Measurements from ENCODE around the gene ZNF76.
A peak's percentile ranks its signal among the peaks of the same experiment; 100 is the strongest.

Gene ZNF76

DNA sequence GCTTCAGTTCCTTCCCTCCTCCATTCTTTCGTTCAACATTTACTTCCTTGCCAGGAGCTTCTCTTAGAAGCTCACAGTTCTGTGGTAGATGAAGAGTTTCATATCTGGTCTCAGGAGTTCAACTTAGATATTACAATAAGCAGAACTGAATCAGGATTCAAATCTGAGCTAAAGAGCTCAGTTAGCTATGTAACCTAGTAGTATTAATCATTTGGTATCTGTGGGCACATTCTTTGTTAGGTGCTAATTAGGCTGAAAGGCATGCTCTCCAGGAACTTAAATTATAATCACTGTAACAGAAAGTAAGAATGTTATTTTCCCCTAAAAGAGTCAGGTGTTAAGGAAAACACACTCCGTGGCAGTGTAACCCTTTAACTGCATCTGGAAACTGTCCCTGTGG, 8.4 kb downstream of the ZNF76 start:
- no peak for DNase-seq (ENCODE audit: low read depth)

DNA sequence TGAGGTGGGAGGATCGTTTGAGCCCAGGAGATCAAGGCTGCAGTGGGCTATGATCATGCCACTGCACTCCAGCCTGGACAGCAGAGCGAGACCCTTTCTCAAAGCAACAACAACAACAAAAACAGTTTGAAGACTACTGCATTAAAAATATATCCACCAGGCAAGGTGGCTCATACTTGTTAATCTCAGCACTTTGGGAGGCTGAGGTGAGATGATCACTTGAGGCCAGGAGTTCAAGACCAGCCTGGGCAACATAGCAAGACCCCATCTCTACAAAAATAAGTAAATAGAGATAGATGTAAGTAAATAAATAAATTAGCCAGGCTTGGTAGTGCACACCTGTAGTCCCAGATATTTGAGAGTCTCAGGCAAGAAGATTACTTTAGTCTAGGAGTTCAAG, 12.5 kb downstream of the ZNF76 start:
- no peak for DNase-seq (ENCODE audit: low read depth)

DNA sequence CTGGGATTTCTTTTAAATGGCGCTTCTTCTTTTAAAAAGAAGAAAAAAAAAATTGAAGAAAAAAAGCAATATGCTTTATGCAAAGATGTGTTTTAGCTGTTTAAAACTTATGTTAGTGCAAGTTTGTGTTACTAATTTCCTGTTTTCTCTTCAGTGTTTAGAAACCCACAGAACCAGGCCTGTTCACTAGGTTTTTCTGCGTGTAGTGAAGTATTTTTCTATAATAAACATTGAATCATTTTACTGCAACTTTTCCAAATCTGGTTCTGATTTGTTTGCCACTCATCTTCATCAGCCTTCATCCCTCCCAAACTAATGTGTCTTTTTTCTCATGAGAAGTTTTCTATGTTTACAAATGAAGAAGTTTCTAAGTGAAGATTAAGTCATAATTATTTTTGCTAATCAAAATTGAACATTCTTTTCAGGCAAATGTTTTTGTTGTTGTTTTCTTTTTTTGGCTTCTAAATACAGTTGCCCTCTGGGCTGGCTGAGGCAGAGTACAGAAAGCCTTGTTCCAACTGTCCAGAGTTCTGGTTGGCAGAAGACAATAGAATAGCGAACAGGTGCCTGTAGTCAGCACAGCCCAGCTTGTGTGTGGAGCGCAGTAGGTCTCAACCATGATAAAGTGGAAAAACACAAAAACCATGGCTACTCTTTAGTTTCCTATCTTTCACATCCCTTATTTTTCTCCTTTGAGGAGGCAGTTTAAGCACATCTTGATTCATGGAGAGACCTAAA, 14.5 kb downstream of the ZNF76 start:
- DNase-seq (ENCODE audit: low read depth), result no peak

DNA sequence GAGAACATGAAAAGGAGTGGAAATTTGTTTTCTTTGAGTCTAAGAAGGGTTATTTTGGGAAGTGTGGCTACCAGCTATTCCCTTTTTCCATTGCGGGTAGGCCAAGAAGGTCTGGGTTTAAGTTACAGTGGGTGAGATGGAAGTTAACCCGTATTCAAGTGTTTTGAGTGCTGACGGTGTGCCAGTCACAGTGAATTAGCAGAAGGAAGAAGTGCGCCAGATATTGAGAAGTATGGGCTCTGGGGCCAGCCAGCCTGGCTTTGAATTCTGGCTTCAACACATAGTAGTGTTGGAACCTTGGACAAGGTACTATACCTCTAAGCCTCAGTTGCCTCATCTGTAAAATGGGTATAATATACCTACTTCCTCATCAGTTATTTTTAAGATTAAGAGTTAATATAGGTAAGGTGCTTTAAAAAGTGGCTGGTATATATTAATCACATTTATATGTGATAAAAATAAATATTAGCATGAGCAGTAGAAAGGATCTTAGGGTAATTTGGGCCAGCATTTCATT, 16.3 kb downstream of the ZNF76 start:
- DNase-seq (ENCODE audit: low read depth), result no peak

DNA sequence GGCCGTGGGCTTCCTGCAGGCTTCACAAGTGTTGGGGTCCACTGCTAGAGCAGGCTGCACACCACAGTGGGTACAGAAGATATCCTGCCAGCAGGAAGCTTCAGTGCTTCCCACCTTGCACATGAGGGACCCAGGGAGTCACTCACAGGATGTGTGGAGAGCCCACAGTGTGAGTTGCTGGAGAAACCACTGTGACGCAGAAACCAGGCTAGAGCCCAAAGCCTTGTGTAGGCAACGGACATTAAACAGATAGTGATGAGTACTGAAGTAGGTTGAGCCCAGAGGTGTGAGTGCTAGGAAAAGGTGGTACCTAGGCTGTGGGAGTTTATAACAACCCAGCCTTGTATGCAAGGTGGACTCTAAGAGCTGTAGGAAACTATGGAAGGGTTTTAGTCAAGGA, 19.2 kb downstream of the ZNF76 start:
- no peak for DNase-seq (ENCODE audit: low read depth)

DNA sequence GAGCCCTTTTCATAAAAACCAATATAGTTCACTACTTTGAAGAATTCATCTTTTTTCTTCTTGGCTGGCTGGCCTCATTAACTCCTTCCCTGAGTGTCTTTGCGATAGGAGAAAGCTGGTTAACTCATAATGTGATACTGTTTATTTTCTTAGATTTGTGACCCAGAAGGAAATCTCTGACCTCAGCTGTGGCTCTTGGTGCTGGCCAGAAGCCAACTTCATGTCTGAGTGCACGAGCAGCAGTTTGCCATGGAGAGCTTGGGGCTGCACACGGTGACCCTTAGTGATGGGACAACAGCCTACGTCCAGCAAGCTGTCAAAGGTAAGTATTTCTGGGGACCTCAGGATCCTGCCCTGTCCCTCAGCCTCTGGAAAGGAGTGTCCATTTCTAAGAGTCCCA, 21.4 kb downstream of the ZNF76 start:
- no peak for DNase-seq (ENCODE audit: low read depth)

DNA sequence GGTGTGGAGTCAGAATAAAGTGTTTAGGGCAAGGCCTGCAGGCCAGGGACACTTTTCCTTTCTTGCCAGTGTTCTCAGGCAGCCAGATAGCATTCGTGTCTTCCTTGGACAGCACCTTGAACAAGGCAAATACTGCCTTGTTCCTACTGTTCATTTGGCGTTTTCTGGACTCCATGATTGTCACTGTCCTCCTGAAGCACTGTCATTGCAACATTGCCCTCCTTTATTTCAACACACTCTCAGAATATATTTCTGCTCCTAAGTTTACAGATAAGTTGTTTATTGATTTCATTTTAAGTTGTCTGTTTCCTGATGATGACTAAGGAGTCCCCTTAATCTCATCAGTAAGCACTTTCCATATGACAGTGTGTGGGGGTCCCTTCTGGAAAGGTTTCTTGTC, 22.9 kb downstream of the ZNF76 start:
- no peak for DNase-seq (ENCODE audit: low read depth)

DNA sequence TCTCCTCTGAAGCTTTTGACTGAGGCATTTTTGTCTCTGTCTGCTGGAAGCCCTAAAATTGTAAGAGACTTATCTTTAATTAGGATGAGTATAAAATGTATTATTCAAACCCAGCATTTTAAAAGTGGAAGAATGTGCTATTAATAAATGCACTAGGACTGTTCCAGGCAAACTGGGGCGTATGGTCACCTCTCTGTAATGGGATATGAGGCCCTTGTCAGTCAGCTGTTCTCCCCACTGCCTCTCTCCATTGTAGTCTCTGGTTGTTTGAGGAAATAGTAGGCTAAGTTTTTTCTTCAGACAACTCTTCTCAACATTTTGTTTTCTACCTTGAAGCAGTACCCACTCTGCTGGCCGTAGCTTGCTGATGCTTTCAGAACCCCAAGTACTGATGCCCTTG, 23.8 kb downstream of the ZNF76 start:
- DNase-seq (ENCODE audit: low read depth), result no peak

DNA sequence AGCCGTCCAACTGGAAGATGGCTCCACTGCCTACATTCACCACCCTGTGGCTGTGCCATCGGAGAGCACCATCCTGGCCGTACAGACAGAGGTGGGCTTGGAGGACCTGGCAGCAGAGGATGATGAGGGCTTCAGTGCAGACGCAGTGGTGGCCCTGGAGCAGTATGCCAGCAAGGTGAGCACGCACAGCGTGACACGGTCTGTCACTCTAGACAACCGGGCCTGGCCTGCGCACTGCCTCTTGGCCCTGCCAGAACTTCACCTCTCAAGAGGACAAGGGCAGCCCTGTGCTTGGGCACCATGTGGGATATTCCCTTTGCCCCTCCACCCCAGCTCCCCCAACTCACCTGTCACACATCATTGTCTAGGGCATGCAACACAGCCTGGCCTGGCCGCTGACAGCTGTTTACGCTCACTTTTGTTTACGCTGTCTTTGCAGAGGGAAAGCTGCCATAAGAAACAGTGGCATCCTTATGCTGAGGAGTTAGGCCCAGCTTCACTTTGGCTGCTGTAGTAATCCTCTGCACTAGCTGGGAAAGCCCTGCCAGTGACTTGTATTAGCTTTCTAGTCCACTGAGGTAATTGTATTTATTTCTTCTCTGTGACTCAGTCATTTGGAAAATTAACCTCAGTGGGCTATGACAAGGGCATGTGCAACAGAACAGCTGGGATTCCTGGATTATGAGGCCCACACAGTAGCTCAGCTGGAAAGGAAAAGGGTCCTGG, 28.3 kb downstream of the ZNF76 start:
- no peak for DNase-seq (ENCODE audit: low read depth)

DNA sequence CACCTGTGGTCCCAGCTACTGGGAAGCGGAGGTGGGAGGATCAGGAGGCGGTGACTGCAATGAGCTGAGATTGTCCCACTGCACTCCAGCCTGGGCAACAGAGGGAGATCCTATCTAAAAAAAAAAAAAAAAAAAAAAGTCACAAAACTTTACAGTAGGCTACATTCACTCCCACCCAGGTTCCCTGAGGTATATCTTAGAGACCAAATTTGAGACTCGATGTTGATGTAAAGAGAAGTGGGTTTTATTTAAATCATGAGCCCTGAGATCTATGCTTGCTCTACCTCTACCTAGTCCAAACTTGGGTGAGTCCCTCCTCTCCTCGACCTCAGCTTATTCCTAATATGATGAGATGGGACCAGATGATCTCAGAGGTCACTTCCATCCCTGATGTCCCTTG, 29.3 kb downstream of the ZNF76 start:
- DNase-seq (ENCODE audit: low read depth), result no peak

DNA sequence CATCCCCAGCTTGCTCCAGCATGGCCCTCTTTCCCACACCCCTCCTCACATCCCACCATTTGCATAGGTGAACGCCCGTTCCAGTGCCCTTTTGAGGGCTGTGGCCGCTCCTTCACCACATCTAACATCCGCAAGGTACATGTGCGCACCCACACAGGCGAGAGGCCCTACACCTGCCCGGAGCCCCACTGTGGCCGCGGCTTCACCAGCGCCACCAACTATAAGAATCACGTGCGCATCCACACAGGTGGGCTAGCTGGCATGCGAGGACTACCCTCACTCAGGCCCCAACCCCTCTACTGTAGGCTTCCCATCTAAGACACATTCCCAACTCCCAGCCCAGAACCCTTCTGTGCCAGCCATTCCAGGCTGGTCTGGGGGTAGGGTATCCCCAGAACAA, 32.0 kb downstream of the ZNF76 start:
- no peak for DNase-seq (ENCODE audit: low read depth)

DNA sequence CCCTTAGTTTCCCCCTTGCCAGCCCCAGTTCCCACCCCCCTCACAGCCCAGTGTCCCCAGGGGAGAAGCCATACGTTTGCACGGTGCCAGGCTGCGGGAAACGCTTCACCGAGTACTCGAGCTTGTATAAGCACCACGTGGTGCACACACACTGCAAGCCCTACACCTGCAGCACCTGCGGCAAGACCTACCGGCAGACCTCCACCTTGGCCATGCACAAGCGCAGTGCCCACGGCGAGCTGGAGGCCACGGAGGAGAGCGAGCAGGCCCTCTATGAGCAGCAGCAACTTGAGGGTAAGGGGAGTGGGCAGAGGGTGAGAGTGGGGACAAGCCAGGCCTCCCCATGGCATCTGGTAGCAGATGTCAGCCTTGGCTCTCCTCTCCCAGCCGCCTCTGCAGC, 33.0 kb downstream of the ZNF76 start:
- DNase-seq (ENCODE audit: low read depth), result no peak

DNA sequence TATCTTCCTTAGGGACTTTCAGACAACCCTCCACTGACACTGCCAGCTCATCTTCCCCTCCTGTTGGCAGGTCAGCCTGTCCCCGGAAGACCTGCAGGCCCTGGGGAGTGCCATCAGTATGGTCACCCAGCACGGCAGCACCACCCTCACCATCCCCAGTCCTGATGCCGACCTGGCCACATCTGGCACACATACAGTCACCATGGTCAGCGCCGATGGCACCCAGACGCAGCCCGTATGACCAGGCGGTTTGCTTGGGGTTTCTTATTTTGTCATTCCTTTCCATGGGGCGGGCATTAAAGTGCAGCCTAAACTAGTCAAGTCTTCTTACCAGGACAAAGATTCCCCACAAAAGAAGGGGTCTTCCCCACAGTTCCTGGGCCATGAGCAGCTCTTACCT, 34.1 kb downstream of the ZNF76 start:
- DNase-seq (ENCODE audit: low read depth), result no peak

DNA sequence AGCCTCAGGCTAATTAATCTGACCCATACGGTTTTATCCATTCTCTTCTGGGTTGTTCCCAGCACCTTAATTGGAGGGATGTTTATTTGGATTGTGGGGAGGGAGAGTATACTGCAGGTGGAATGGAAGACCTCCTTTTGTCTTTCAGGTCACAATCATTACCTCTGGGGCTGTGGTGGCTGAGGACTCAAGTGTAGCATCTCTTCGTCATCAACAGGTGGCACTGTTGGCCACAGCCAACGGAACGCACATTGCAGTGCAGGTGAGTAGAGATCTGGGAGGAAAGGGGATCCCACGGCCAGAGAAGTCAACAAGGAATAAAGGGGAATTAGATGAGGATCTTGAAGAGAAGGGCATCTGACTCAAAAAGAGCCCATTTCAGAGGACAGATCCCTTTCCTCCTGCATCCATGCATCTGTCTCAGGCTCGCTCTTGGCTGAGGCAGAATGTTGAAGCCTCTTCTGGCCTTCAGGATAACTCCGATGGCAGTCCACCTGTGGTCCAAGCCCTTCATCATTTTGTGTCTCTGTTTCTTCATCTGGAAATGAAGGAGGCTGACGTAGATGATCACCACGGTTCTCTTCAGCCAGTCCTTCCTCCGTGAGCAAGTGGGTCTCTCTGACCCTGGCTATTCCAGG, 34.9 kb downstream of the ZNF76 start:
- no peak for DNase-seq (ENCODE audit: low read depth)

DNA sequence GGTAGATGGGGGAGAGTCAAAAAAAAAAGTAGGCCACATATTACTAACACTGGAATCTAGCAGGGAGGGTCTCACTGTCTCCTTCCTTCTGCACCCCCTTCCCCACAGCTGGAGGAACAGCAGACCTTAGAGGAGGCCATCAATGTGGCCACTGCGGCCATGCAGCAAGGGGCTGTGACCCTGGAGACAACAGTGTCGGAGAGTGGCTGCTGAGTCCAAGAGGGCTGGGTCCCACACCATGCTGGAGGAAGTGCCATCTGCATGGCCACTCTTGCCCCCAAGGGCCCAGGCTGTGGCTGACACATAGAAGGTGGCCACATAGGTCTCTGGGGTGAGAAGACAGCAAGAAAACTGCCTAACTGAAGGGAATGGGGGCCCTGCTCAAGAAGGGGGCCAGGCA, 35.5 kb downstream of the ZNF76 start:
- DNase-seq (ENCODE audit: low read depth), result no peak

DNA sequence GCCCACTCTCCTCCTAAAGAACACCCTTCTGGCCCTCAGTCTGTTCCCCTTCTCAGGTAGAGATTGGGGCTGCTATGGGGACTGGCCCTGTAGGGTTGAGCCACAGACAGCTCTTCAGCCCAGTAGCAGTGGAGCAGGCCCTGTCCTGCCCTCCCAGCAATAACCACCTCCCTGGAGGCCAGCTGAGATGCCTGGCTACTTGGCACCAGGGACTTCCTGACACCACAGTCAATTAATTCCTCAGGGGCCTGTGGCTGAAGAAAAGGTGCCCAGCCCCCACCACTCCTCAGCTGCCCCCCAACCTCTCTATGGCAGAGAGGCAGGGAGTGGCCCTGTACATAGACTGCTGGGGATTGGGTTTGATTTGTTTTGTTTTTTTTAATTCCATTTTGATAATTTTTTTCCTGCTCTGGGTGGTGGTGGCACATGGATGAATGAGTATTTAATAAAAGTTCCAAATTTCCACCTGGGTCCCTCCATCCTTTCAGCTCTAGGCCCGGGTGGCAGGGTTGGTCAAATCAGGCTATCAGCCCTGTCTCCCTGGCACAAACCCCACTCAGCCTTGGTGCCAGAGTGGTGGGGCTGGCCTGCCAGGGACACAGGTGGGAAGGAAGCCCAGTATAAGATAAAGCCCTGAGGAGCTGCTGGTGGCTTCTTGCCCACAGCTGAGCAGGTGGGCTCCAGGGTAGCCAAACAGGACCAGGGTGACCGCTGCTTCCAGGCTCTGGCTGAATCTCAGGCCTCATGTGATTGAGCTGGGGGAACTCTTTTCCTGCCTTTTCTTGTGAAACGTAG, 36.2 kb downstream of the ZNF76 start:
- DNase-seq (ENCODE audit: low read depth), result no peak

DNA sequence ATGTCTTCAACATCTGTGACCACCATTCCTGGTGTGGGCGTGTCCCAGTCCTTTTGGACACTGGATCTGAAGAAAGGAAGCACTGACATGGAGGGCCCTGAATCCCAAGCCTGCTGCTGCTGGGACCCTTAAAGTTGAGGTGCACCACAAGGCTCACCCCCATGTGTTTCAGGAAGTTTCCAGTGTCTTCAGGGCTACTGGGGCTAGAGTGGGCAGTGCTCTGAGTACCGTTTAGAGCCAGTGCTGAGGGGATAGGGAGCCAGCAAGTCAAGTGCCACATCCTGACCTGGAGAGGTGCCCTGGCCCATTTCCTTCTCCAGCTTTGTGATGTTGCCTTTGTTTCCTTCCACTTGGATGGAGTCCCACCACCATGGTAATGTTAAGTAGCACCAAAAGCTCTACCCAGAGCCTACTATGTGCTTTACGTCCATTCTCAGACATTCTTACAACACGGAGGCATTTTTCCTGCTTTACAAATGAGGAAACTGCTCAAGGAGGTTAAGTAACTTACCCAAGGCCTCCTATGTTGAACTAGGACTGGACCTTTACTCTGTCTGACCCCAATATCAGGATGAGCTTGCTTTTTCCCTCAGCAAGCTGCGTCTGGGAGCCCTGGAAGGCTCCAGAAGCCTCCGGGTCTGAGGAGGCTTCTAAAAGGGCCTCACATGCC, 37.5 kb downstream of the ZNF76 start:
- no peak for DNase-seq (ENCODE audit: low read depth)

DNA sequence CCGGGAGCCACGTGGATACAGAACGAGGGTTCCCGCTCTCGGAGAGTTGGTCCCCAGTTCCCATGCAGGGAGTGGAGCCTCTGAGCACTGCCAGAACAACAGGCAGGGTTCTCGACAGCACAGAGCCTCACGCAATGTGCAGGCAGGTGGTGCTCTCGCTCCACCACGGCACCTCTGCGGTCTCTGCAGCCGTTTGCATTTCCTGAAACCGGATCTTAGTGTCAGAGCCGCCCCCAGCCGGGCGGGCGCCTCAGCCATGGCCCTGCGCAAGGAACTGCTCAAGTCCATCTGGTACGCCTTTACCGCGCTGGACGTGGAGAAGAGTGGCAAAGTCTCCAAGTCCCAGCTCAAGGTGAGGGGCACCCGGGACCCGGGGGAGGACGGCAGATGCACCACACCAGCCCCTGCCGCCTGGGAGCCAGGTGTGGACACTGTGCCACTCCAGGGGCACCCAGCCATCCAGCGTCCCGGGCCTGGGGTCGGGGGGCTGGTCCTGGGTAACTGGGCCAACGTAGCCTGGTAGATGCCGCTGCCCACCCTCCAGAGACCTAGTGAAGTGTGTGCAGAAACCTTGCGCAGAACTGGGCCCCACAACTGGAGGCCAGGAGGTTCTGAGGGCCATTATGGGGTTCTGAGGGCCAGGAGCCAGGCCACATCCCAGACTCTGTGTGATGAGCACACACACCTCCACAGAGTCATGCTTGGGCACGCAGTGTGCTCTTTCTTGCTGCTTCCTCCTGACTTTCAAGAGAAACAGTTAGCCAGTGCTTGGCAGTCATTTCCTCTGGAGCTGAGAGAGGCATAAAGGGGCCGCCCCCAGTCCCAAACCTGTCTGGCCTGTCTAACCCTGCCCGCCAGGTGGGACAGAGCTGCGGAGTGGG, 38.3 kb downstream of the ZNF76 start, which contains the start of gene DEF6:
Gene DEF6 (plus strand): TSS at position 218 of the 881 bp plus-strand sequence. CDS start 39 bp downstream, at position 257.
- DNase-seq (ENCODE audit: low read depth), result peak; percentile 82

DNA sequence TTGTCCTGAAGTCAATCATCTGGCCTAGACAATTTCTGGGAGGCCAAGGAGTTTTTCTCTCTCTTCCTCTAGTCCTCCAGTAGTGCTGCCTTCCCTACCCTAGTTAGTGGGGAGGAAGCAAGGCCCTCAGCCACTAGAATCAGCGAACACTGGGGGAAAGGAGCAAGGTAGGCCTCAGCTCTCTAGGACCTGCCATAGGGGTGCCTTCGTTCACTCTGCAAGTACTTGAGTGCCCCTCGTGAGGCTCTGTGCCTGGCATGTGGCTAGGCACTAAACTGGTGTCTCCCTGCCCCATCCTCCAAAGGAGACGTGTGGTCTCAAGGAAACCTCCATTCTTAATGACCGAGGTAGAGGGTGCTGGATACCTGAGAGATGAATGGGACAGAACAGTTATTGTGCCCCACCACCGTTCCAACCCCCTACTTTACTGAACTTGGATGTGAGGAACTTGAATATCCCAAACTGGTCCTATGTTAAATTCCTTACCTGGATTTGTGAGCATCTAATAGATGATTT, 39.1 kb downstream of the ZNF76 start:
- no peak for DNase-seq (ENCODE audit: low read depth)

DNA sequence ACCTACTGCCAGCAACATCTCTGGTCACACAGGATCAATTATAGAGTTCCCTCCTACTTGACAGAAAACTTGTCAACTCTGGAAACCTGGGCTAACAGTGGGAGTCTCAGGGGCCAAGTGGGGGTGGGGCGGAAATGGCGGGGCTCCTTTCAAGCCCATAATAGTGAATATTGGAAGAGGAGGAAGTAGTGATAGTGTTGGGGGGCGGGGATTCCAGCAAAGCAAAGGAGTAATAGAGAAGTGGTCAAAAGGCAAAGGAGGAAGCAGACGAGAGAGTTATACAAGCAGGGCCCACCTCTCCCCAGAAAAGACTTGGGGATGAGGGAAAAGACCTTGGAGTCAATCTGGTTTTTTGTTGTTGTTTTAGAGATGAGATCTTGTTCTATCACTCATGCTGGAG, 40.1 kb downstream of the ZNF76 start:
- DNase-seq (ENCODE audit: low read depth), result no peak

Measured in activated gamma-delta T cell treated with anti-CD3 and anti-CD28 coated beads, Interleukin-2, amount 50 U/mL, for 16 hours (primary cell).